GM18517 (cell line): ENCODE measurements around the gene FERMT1.
"Not testable (repeated sequence)": the region's sequence is repeated elsewhere in the genome, so short reads cannot be mapped to it uniquely, and the experiment has no call there.

Experiments used
- ATAC-seq: cut with Tn5 transposase; IDR thresholded peaks from one replicate; pipeline ENCODE4 v1.9.1; 2021; ENCODE audit warnings: mild to moderate bottlenecking, moderate library complexity; ENCODE audit not compliant: unreplicated experiment

The FERMT1 gene

GRCh38 chr20:6120491-6120988 is 2.3 kb downstream of the FERMT1 start:
- no peak for ATAC-seq

DNA sequence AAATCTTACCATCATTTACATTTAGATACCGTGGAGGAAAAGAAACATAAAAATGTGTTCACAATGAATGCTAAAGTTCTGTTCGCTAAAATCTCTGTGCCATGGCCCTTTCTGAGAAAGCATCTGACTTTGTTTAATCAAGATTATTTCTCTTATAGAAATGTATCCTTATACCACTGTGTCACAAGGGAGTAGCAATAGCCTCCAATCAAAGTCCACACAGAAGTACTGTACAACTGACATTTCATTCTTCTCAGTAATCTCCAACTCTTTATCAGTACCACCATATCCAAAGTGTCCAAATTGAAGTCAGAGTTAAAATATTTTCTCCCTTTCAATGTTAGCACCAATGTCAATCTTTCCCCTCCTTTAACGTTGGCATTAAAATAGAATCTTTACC is 6.1 kb downstream of the FERMT1 start:
- ATAC-seq = no peak

- ATAC-seq = no peak
These were observed 7.5 kb downstream of the FERMT1 start for GRCh38 chr20:6115221-6115895.

DNA sequence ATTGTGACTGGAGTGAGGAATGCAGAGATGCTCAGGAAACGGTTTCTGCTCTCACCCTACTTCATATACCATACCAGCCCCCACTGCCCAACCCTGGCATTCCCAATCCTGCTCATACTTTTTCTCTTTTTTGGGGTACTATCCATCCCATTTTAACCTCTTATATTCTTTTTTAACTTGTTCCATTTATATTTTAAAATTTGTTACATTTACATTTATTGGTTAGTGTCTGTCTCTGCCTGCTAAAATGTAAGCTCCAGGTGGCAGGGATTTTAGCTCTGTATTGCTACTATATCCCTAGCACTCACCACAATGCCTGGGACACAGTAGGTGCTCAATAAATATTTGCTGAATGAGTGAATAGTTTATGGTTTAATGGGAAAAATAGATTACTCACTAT is 8.1 kb downstream of the FERMT1 start:
- ATAC-seq = no peak

DNA sequence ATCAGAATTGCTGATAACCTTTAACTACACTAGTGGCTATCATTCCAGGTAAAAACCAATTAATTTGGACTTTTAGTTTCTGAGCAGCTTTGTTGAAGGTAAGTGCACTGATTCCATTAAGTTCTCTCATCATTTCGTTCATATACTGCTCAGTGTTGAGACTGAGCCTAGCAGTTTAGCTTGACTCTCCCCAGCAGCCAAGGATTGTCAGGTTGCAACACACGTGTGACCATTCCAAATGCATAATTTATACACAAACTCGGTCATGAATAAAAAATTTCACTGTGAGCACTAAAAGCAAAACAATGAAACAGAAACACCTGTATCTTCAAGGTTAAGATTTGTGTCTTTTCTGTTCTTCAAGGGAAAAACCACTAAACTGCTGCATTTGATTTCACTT is 8.9 kb downstream of the FERMT1 start:
- ATAC-seq = no peak

GRCh38 chr20:6112965-6113364 is 9.9 kb downstream of the FERMT1 start:
- ATAC-seq = not testable (repeated sequence)

GRCh38 chr20:6108330-6108729 is 14.5 kb downstream of the FERMT1 start:
- no peak for ATAC-seq

GRCh38 chr20:6104493-6105188 is 18.2 kb downstream of the FERMT1 start:
- no peak for ATAC-seq

- no peak for ATAC-seq
These were observed 19.5 kb downstream of the FERMT1 start for GRCh38 chr20:6103301-6103700.

DNA sequence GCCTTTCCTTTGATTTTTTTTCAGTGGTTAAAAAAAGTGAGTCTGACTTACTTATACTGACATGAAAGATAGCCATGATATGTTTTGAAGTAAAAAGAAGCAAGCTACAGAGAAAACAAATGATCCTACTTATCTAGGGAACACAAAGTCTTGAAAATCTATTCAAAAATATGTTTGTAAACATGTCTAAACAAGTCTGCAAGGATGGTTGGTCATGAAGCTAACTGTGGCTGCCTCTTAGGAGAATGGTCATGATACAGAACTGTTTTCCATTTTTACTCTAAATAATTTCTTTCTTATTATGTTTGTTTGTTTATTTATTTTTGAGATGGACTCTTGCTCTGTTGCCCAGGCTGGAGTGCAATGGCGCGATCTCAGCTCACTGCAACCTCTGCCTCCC is 21.5 kb downstream of the FERMT1 start:
- ATAC-seq = no peak

DNA sequence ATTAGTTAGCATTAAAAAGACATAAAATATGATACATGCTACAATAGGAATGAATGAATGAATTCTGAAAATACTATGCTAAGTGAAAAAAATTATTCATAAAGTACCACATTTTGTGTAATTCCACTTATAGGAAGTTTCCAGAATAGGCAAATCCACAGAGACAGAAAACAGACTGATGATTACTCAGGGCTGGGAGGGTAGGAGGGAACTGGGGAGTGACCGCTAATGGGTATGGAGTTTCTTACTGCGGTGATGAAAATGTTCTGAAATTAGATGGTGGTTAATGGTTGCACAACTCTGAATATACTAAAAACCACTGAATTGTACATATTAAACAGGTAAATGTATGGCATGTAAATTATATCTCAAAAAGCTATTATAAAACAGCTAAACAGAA is 22.6 kb downstream of the FERMT1 start:
- no peak for ATAC-seq

DNA sequence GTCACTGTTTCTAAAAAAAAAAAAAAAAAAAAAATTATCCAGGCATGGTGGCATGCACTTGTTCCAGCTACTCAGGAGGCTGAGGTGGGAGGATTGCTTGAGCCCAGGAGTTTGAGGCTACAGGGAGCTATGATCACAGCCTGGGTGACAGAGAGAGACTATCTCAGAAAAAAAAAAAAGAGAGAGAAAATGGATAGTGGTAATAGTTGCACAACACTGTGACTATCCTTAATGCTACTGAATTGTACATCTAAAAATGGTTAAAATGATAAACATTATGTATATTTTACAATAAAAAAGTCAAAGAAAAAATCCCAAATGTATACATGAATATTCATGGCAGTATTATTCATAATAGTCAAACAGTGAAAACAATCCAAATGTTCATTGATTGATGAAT is 23.0 kb downstream of the FERMT1 start:
- ATAC-seq = no peak

GRCh38 chr20:6095409-6095808 is 27.4 kb downstream of the FERMT1 start:
- no peak for ATAC-seq

- ATAC-seq = no peak
These were observed 28.3 kb downstream of the FERMT1 start for GRCh38 chr20:6094565-6094964.

DNA sequence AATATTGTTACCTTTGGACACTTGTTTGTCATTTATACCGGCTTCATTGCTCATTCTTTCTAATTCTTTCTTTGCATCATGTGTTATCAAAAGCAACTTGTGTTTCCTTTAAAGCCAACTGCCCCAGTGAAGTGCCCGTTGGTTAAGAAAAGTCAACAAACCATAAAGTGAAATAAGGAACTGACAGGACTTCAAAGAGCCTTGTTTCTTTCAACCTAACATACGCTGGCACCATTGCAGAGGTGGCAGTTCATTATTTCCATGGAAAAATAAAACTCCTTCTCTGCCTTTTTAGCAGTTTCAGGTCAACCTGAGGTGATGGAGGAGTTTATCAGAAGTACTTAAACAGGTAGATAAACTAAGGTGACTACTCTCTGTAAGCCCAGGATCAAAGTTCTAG is 28.8 kb downstream of the FERMT1 start:
- ATAC-seq = no peak

DNA sequence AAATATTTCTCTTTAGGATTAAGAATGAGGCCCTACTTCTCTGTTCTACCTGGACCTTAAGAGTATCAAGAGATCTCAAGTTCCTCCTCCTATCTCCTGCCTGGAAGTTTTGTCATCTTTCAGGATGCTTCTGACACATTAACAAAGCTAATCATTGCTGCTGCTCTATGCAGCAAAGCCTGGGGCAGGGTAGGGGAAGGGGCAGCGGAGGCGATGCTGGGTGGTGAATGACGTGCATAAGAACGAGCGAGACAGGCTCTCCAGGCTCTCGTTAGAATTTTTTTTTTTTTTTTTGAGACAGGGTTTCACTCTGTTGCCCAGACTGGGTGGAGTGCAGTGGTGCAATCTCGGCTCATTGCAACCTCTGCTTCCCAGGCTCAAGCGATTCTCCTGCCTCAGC is 31.2 kb downstream of the FERMT1 start:
- no peak for ATAC-seq

GRCh38 chr20:6086868-6087267 is 36.0 kb downstream of the FERMT1 start:
- ATAC-seq = no peak

- no peak for ATAC-seq
These were observed 38.9 kb downstream of the FERMT1 start for GRCh38 chr20:6083926-6084325.

DNA sequence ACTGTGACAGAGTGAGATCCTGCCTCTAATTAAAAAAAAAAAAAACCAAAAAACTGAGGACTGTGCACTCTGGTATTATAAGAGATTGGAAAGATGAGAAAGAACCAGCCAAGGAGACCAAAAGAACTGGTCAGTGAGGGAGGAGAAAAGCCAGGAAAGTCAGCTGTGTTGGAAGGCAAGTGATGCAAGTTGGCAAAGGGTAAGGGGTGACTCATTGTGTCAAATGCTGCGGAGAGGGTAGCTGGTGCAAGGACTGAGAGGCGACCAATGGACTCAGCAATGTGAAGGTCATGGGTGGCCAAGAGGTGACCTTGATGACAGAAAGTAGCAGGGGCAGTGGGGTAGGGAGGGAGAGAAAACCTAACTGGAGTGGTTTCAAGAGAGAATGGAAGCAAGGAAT is 41.6 kb downstream of the FERMT1 start:
- no peak for ATAC-seq

DNA sequence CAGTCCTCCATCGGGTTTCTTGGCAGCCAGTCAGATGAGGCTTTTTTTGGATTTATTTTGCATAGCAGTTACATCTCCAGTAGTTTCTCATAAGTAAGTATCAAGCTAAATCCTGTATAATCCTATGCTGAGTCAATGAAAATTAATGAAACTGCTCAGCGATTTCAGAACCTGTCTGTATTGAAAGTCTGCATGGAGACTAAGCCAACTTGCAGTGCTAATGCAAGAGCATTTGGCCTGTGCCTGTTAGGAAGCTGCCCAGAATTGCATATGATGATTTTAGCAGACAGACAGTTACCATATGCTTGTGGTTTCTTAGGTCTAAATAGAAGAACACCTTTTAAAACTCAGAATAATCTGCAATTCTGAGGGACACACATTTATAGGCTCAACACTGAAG is 43.8 kb downstream of the FERMT1 start:
- no peak for ATAC-seq

DNA sequence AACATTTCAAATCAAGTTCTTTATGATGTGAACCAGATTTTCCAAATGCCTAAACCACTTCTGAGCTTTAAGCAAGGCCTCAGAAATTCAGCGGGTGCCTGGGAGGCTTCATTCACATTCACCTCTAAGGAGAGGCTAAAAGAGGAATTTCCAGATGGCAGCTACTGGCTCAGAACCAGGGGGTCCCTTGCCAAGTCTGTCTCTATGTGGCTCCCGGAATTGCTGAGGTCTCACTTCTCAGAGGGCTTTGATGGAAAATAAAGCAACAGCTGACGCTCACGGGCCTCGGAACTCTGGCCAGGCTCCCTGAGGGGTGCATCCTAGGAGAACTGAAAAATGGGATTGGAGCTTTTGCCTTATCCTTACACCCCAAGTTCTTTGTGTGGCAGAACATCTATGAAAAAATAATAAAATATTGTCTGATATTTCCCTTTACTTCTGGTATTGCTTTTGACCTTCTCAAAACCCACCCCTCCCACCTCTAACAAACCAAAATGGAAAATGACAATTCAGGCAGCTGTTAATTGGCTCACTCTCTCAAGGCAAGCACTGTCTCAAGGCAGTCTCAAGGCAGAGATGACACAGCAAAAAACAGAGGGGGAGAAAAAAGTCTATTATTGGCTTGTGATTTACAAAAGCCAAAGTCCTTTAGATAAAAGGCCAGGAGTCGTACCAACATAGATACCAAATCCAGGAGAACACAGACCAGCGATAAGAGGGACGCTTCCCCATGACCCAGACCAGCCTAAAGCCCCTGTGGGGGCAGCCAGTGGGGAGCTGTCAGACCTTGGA is 47.2 kb downstream of the FERMT1 start:
- no peak for ATAC-seq

GRCh38 chr20:6074784-6075183 is 48.0 kb downstream of the FERMT1 start:
- no peak for ATAC-seq
